Common myeloid progenitor, CD34-positive (primary cell): ENCODE results near the gene KLK14.

Experiments
- CTCF ChIA-PET: fragments of 350-600 bp; sonication (Branson Sonifier 250); formaldehyde crosslinking; loops from one replicate; lab custom pipeline; 2021; ENCODE audit warnings: antibody characterized with exemption; lab: Charles Lee
- POLR2A ChIA-PET: fragments of 350-600 bp; sonication (Branson Sonifier 250); formaldehyde crosslinking; loops from one replicate; lab custom pipeline; 2021; ENCODE audit warnings: antibody characterized with exemption; lab: Charles Lee
- DNase-seq, 3 donors: peaks; one replicate each; pipeline versions ENCODE4 v3.0.0 to v3.0.0-alpha.2; 2013
- H3K27ac ChIP-seq, 2 experiments: 1 replicate in 1 of 2; 2 replicates in 1 of 2; pipeline ENCODE4 v1.7.0; 2013; ENCODE audit warnings: inconsistent platforms in 2 of 2, low read length in 2 of 2, mild to moderate bottlenecking in 2 of 2, low read depth in 1 of 2, moderate library complexity in 1 of 2; ENCODE audit not compliant: severe bottlenecking in 2 of 2, insufficient read depth in 1 of 2, poor library complexity in 1 of 2
- H3K27me3 ChIP-seq, 5 experiments: replicated peaks in 2 of 5; 1 replicate in 3 of 5; 2 replicates in 2 of 5; pipeline versions ENCODE4 v1.6.1 to v1.7.0; 2013; ENCODE audit warnings: low read length in 4 of 5, mild to moderate bottlenecking in 2 of 5, moderate library complexity in 2 of 5, inconsistent platforms in 1 of 5; ENCODE audit not compliant: insufficient read depth in 5 of 5, control insufficient read depth in 4 of 5
- H3K36me3 ChIP-seq, 4 experiments: 1 replicate in 2 of 4; 2 replicates in 2 of 4; pipeline versions ENCODE4 v1.6.1 to v1.7.0; 2013; ENCODE audit warnings: low read length in 3 of 4, control low read depth in 1 of 4, mild to moderate bottlenecking in 1 of 4; ENCODE audit not compliant: control insufficient read depth in 4 of 4, insufficient read depth in 4 of 4
- H3K4me1 ChIP-seq, 4 experiments: 1 replicate in 3 of 4; 2 replicates in 1 of 4; pipeline versions ENCODE4 v1.6.1 to v1.7.1; 2013; ENCODE audit warnings: low read length in 3 of 4, mild to moderate bottlenecking in 3 of 4, control low read depth in 1 of 4, inconsistent platforms in 1 of 4, moderate library complexity in 1 of 4; ENCODE audit not compliant: control insufficient read depth in 4 of 4, insufficient read depth in 4 of 4; ENCODE audit errors: control extremely low read depth in 1 of 4
- H3K4me3 ChIP-seq, 7 experiments: 1 replicate in 4 of 7; 2 replicates in 3 of 7; pipeline versions ENCODE4 v1.5.1 to v1.7.0; 2013; ENCODE audit warnings: mild to moderate bottlenecking in 7 of 7, low read length in 6 of 7, moderate library complexity in 6 of 7, inconsistent platforms in 2 of 7, low read depth in 2 of 7, control low read depth in 1 of 7; ENCODE audit not compliant: insufficient read depth in 4 of 7, control insufficient read depth in 1 of 7; ENCODE audit errors: extremely low read depth in 1 of 7
- H3K9me3 ChIP-seq, 5 experiments: 1 replicate in 4 of 5; 2 replicates in 1 of 5; pipeline versions ENCODE4 v1.6.1 to v1.7.1; 2013; ENCODE audit warnings: low read length in 4 of 5, mild to moderate bottlenecking in 2 of 5, inconsistent platforms in 1 of 5, low read depth in 1 of 5, moderate library complexity in 1 of 5; ENCODE audit not compliant: control insufficient read depth in 4 of 5, insufficient read depth in 2 of 5; ENCODE audit errors: control extremely low read depth in 1 of 5
- WGBS: methylation state at CpG from one replicate; pipeline ENCODE4 v1.1.5; 2013; ENCODE audit not compliant: insufficient coverage; 5-methylcytosine and 5-hydroxymethylcytosine counted together

The KLK14 gene

GRCh38 chr19:51066393-51067186 is 16.1 kb downstream of the KLK14 start:
- Histone ChIP-seq H3K27me3 (peaks cover 12 to 60% (median 20%) of the 10 kb centered on the region in 5 experiments), H3K4me1 (peaks cover 0 to 3% (median under 1%) of the 10 kb centered on the region in 4 experiments), H3K9me3 (peaks cover 0 to 2% (median 0%) of the 10 kb centered on the region in 5 experiments), H3K36me3 (no peaks in the 10 kb centered on the region), H3K4me3 (no peak overlapping the region), H3K27ac (no peak overlapping the region)
- POLR2A ChIA-PET, result no interaction called here
- WGBS, result 57% methylated on average over 6 of the region's 7 CpGs
- CTCF ChIA-PET, result no interaction called here
- DNase-seq, result no peak

- Histone ChIP-seq H3K4me3 (peak overlapping the region in 5 of 7 experiments; percentile 26 to 61 (median 46)), H3K36me3 (no peaks in the 10 kb centered on the region), H3K4me1 (peaks cover 0 to 3% (median under 1%) of the 10 kb centered on the region in 4 experiments), H3K27me3 (peaks cover 10 to 59% (median 20%) of the 10 kb centered on the region in 5 experiments), H3K27ac (no peak overlapping the region), H3K9me3 (peaks cover 0 to 2% (median 0%) of the 10 kb centered on the region in 5 experiments)
- DNase-seq, result peak in 1 of 3 donors; percentile 8
- CTCF ChIA-PET, result interaction anchor here (1.3 kb wide), 1 partner anchor 44 kb away, joined by 3 read pairs; no protein-coding TSS in a partner anchor
- 11% methylated on average over 16 of the region's 25 CpGs for WGBS
- POLR2A ChIA-PET, result no interaction called here
These were observed 17.3 kb downstream of the KLK14 start for GRCh38 chr19:51065221-51065960.

- Histone ChIP-seq H3K36me3 (no peaks in the 10 kb centered on the region), H3K9me3 (peaks cover 0 to 2% (median 0%) of the 10 kb centered on the region in 5 experiments), H3K27ac (no peak within 1 kb of the TSS), H3K4me1 (peaks cover 0 to 3% (median under 1%) of the 10 kb centered on the region in 4 experiments), H3K4me3 (peak within 1 kb of the TSS in 5 of 7 experiments; percentile 26 to 61 (median 46)), H3K27me3 (peaks cover 9 to 67% (median 20%) of the 10 kb centered on the region in 5 experiments)
- CTCF ChIA-PET, result interaction anchor here (1.3 kb wide), 1 partner anchor 44 kb away, joined by 3 read pairs; no protein-coding TSS in a partner anchor
- POLR2A ChIA-PET, result no interaction called here
- peak; percentile 3 to 19 (median 9) for DNase-seq
- 15% methylated on average over 8 of the region's 38 CpGs for WGBS
These were observed 18.0 kb downstream of the KLK14 start, which contains the start of gene KLK13 for GRCh38 chr19:51064534-51065220. Gene KLK13, minus strand, starts transcription at chr19:51065092. Its CDS starts 25 bp downstream, at chr19:51065067.

GRCh38 chr19:51063664-51064063 is 19.0 kb downstream of the KLK14 start:
- CTCF ChIA-PET, result no interaction called here
- H3K9me3 ChIP-seq, result peaks cover 0 to 2% (median 0%) of the 10 kb centered on the region in 5 experiments
- H3K27ac ChIP-seq, result no peak overlapping the region
- no peak overlapping the region for H3K4me3 ChIP-seq
- POLR2A ChIA-PET, result interaction anchor here (0.7 kb wide), 1 partner anchor 16 kb away, joined by 3 read pairs; no protein-coding TSS in a partner anchor
- peaks cover 8 to 71% (median 20%) of the 10 kb centered on the region in 5 experiments for H3K27me3 ChIP-seq
- H3K4me1 ChIP-seq, result peaks cover 0 to 3% (median under 1%) of the 10 kb centered on the region in 4 experiments
- 98% methylated on average over 5 of the region's 7 CpGs for WGBS
- no peak for DNase-seq
- H3K36me3 ChIP-seq, result no peaks in the 10 kb centered on the region

DNA sequence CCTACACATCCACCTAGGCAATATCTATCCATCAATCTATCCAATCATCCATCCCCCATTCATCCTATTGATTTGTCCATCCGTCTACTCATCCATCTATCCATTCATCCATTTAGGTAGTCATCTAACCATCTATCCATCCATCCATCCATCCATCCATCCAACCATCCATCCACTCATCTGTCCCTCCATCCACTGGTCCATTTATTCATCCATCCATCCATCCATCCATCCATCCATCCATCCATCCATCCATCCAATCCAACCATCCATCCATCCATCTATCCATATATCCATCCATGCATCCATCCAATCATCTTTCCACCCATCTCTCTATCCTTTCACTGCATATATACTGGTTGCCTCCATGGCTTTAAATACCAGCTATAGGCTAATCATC is 21.7 kb downstream of the KLK14 start:
- CTCF ChIA-PET, result no interaction called here
- POLR2A ChIA-PET, result no interaction called here

GRCh38 chr19:51060336-51060735 is 22.4 kb downstream of the KLK14 start:
- no peak for DNase-seq
- ChIA-PET CTCF (no interaction called here), POLR2A (no interaction called here)
- 80% methylated on average over 1 of the region's 4 CpGs for WGBS
- Histone ChIP-seq H3K27ac (no peak overlapping the region), H3K9me3 (peaks cover 0 to 2% (median 0%) of the 10 kb centered on the region in 5 experiments), H3K4me3 (no peak overlapping the region), H3K27me3 (peaks cover 2 to 62% (median 26%) of the 10 kb centered on the region in 5 experiments), H3K4me1 (peaks cover 0 to 3% (median under 1%) of the 10 kb centered on the region in 4 experiments), H3K36me3 (no peaks in the 10 kb centered on the region)

More for the DNA sequence above, 21.7 kb downstream of the KLK14 start:
- H3K36me3 ChIP-seq, result no peaks in the 10 kb centered on the region
- peaks cover 5 to 68% (median 28%) of the 10 kb centered on the region in 5 experiments for H3K27me3 ChIP-seq
- no peak overlapping the region for H3K4me3 ChIP-seq
- no peak for DNase-seq
- no peak overlapping the region for H3K27ac ChIP-seq
- WGBS, result 43% methylated on average over 1 of the region's 1 CpG
- peaks cover 0 to 2% (median 0%) of the 10 kb centered on the region in 5 experiments for H3K9me3 ChIP-seq
- peaks cover 0 to 3% (median under 1%) of the 10 kb centered on the region in 4 experiments for H3K4me1 ChIP-seq
